SK-N-MC (cell line): ENCODE data around the gene EXOC3L2.

Source experiments
- EZH2 ChIP-seq: fragments of 200-600 bp; sonication (generic); IDR thresholded peaks from one replicate; pipeline ENCODE4 v1.6.1; 2017; ENCODE audit warnings: antibody characterized with exemption
- POLR2AphosphoS5 ChIP-seq: IDR thresholded peaks from 2 replicates; pipeline ENCODE4 v1.6.1; 2012; ENCODE audit warnings: mild to moderate bottlenecking, low read depth, low read length, borderline replicate concordance

- TF ChIP-seq POLR2AphosphoS5: no peak
- no peak for TF ChIP-seq EZH2
These were observed 78.4 kb downstream of the EXOC3L2 start for GRCh38 chr19:45166723-45167252.
